ENCODE data around the gene PLD3. TPM values are rescaled to one million over a fixed set of nuclear protein-coding genes. Genes with fewer than 3 reads are reported as not detected.

Gene PLD3
- total and polyA plus RNA-seq, 2 donors (not counting 3 experiments of a cell fraction or from before 2014, with no cell fraction given) = 166 to 479 TPM

DNA sequence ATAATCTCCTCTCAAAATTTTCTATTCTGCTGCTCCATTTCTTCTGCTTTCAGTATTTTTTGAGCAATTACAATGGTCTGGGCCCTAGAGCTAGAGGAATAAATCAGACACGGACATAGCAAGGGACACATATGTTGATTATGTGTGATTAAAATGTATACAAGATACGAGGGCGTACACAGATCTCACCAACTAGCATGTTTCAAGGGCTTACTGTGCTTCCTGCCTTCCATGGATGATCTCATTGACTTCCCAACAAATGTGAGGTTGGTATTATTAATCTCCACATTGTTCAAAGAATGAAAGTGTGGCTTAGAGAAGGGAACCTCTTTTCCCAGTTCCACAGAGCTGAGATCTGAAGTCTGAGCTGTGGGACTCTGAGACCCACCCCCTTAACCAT is 9.1 kb downstream of the PLD3 start:
- Histone ChIP-seq H3K9me1 (replicated peaks; ENCODE audit: control insufficient read depth, extremely low read depth, insufficient read depth, low read length) (no peaks in the 10 kb centered on the region), H3K36me3 (ENCODE audit: control insufficient read depth in 2 of 2, extremely low read depth in 1 of 2, insufficient read depth in 2 of 2, low read length in 2 of 2) (no peaks in the 10 kb centered on the region), H3K4me3 (replicated peaks in 1 of 3; ENCODE audit: insufficient read depth in 1 of 3, low read depth in 1 of 3, low read length in 3 of 3) (no peak overlapping the region), H3K27me3 (ENCODE audit: control insufficient read depth in 2 of 2, insufficient read depth in 2 of 2, low read length in 2 of 2) (no peaks in the 10 kb centered on the region), H3K79me2 (ENCODE audit: control insufficient read depth, insufficient read depth, low read length) (peaks cover 7% of the 10 kb centered on the region), H2AFZ (ENCODE audit: low read depth, low read length) (no peak overlapping the region), H4K20me1 (replicated peaks; ENCODE audit: control insufficient read depth, extremely low read depth, insufficient read depth, low read length) (no peaks in the 10 kb centered on the region), H3K4me1 (ENCODE audit: control insufficient read depth, extremely low read depth, insufficient read depth, low read length) (peaks cover 4% of the 10 kb centered on the region), H3K9me3 (replicated peaks; ENCODE audit: control insufficient read depth, insufficient read depth, low read length) (no peaks in the 10 kb centered on the region), H3K4me2 (ENCODE audit: insufficient read depth, low read length) (no peak overlapping the region), H3K9ac (replicated peaks; ENCODE audit: extremely low read depth, insufficient read depth, low read length) (peak overlapping the region; percentile 19), H3K27ac (ENCODE audit: insufficient read depth, low read depth, low read length) (peak overlapping the region; percentile 29)
- CTCF ChIA-PET = interaction anchor here (0.7 to 0.8 kb wide), 3 partner anchors 8 to 52 kb away, joined by 3 read pairs; no protein-coding TSS in a partner anchor
- TF ChIP-seq, protein P1, sequence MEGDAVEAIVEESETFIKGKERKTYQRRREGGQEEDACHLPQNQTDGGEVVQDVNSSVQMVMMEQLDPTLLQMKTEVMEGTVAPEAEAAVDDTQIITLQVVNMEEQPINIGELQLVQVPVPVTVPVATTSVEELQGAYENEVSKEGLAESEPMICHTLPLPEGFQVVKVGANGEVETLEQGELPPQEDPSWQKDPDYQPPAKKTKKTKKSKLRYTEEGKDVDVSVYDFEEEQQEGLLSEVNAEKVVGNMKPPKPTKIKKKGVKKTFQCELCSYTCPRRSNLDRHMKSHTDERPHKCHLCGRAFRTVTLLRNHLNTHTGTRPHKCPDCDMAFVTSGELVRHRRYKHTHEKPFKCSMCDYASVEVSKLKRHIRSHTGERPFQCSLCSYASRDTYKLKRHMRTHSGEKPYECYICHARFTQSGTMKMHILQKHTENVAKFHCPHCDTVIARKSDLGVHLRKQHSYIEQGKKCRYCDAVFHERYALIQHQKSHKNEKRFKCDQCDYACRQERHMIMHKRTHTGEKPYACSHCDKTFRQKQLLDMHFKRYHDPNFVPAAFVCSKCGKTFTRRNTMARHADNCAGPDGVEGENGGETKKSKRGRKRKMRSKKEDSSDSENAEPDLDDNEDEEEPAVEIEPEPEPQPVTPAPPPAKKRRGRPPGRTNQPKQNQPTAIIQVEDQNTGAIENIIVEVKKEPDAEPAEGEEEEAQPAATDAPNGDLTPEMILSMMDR (IDR thresholded peaks at IDR 0.05; ENCODE audit: extremely low read depth in 1 of 2, insufficient read depth in 1 of 2, low read depth in 1 of 2, low read length in 2 of 2) = no peak
- TF ChIP-seq POLR2A (IDR thresholded peaks at IDR 0.05; ENCODE audit: low read depth, low read length) (no peak), EZH2 (IDR thresholded peaks at IDR 0.05; ENCODE audit: borderline replicate concordance, low read depth, low read length, severe bottlenecking) (no peak), JUN (IDR thresholded peaks at IDR 0.05; ENCODE audit: borderline replicate concordance, insufficient read depth, insufficient read length, low read depth) (no peak), POLR2AphosphoS5 (IDR thresholded peaks at IDR 0.05; ENCODE audit: insufficient read depth, low read depth, low read length) (no peak), MYC (IDR thresholded peaks at IDR 0.05; ENCODE audit: low read depth, low read length) (no peak), GATA2 (IDR thresholded peaks at IDR 0.05; ENCODE audit: insufficient read depth, insufficient read length, low read depth, low read length) (no peak), FOS (IDR thresholded peaks at IDR 0.05; ENCODE audit: borderline replicate concordance, insufficient read depth, low read length) (no peak)
- TF ChIP-seq, protein P2, sequence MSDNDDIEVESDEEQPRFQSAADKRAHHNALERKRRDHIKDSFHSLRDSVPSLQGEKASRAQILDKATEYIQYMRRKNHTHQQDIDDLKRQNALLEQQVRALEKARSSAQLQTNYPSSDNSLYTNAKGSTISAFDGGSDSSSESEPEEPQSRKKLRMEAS (IDR thresholded peaks at IDR 0.05; ENCODE audit: insufficient read depth, insufficient read length) = no peak
- DNase-seq (ENCODE audit: low read depth, low spot score) = peak; percentile 17
- peak; percentile 78 for FAIRE-seq
- no TSS peak for BruUV-seq (replicated peaks)
- intact Hi-C loops (cut with micrococcal nuclease) = no loop called here
- dilution Hi-C loops (cut with MboI; ENCODE audit: extremely low pct_ligation_motif_present, low sequenced_read_pairs) = no loop called here
- POLR2A ChIA-PET = no interaction called here

Measured in endothelial cell of umbilical vein (primary cell).